Activated T-helper 17 cell treated with anti-CD3 and anti-CD28 coated beads, Interleukin-2, amount 50 U/mL, for 72 hours (primary cell): ENCODE results near the gene SCD5. TPM values are rescaled to one million over a fixed set of nuclear protein-coding genes. Genes with fewer than 3 reads are reported as not detected.

Experiments
- ATAC-seq: fragments of 150-1000 bp; cut with Tn5 transposase; replicated peaks from 2 replicates; pipeline ENCODE4 v1.10.0; 2021; ENCODE audit warnings: mild to moderate bottlenecking, moderate library complexity
- H3K27ac Mint-ChIP-seq: one replicate; pipeline ENCODE4 v1.8.0; 2022; ENCODE audit warnings: mixed read lengths
- H3K27me3 Mint-ChIP-seq: one replicate; pipeline ENCODE4 v1.8.0; 2022; ENCODE audit warnings: mixed read lengths
- H3K36me3 Mint-ChIP-seq: one replicate; pipeline ENCODE4 v1.8.0; 2022; ENCODE audit warnings: low read depth, mild to moderate bottlenecking, mixed read lengths
- H3K4me1 Mint-ChIP-seq: one replicate; pipeline ENCODE4 v1.8.0; 2022; ENCODE audit warnings: mixed read lengths
- H3K4me3 Mint-ChIP-seq: one replicate; pipeline ENCODE4 v1.8.0; 2022; ENCODE audit warnings: mild to moderate bottlenecking, mixed read lengths
- H3K9me3 Mint-ChIP-seq: one replicate; pipeline ENCODE4 v1.8.0; 2022; ENCODE audit warnings: mixed read lengths
- total RNA-seq, 2 donors: library from RNA; stranded (reverse); gene quantifications; one replicate each; pipeline ENCODE4 v1.2.3, GENCODE V29; 2022

The SCD5 gene
- total RNA-seq, 2 donors from 2014 or later: 0.21 to 0.91 TPM

GRCh38 chr4:82585690-82586435 lies 212.7 kb downstream of the SCD5 start:
- Mint-ChIP-seq H3K27me3 (peaks cover 8% of the 10 kb centered on the region), H3K9me3 (no peaks in the 10 kb centered on the region), H3K4me3 (no peak overlapping the region), H3K36me3 (no peaks in the 10 kb centered on the region), H3K27ac (no peak overlapping the region), H3K4me1 (no peaks in the 10 kb centered on the region)
- no peak for ATAC-seq

- H3K27me3 Mint-ChIP-seq: peaks cover 8% of the 10 kb centered on the region
- no peaks in the 10 kb centered on the region for H3K9me3 Mint-ChIP-seq
- H3K27ac Mint-ChIP-seq: no peak overlapping the region
- no peak for ATAC-seq
- H3K36me3 Mint-ChIP-seq: no peaks in the 10 kb centered on the region
- H3K4me3 Mint-ChIP-seq: no peak overlapping the region
- no peaks in the 10 kb centered on the region for H3K4me1 Mint-ChIP-seq
Observed at GRCh38 chr4:82584931-82585330, 213.7 kb downstream of the SCD5 start.

GRCh38 chr4:82583897-82584587 lies 214.6 kb downstream of the SCD5 start:
- Mint-ChIP-seq H3K27me3 (peaks cover 8% of the 10 kb centered on the region), H3K36me3 (no peaks in the 10 kb centered on the region), H3K9me3 (no peaks in the 10 kb centered on the region), H3K27ac (no peak overlapping the region), H3K4me3 (no peak overlapping the region), H3K4me1 (no peaks in the 10 kb centered on the region)
- no peak for ATAC-seq

- H3K27me3 Mint-ChIP-seq: peaks cover 8% of the 10 kb centered on the region
- no peak overlapping the region for H3K27ac Mint-ChIP-seq
- H3K4me3 Mint-ChIP-seq: no peak overlapping the region
- no peaks in the 10 kb centered on the region for H3K9me3 Mint-ChIP-seq
- no peak for ATAC-seq
- no peaks in the 10 kb centered on the region for H3K36me3 Mint-ChIP-seq
- H3K4me1 Mint-ChIP-seq: no peaks in the 10 kb centered on the region
Observed at GRCh38 chr4:82579932-82580331, 218.7 kb downstream of the SCD5 start.

Other genes with a start within 250 kb of the SCD5 start
- not detected for gene TMEM150C, start 236.8 kb downstream of the SCD5 start, total RNA-seq
- gene SEC31A, start 92.4 kb upstream of the SCD5 start, total RNA-seq: 100 to 1,000 TPM in 1 of 2 donors, 10 to 100 TPM in 1; 82.6 to 124 TPM
- 1 to 10 TPM; 1.5 to 1.9 TPM for gene THAP9, start 101.9 kb upstream of the SCD5 start, total RNA-seq
- 10 to 100 TPM; 19.3 to 20.4 TPM for gene LIN54, start 212.0 kb upstream of the SCD5 start, total RNA-seq
- 10 to 100 TPM; 18.6 to 24.4 TPM for gene COPS4, start 236.4 kb upstream of the SCD5 start, total RNA-seq